ENCODE measurements around the gene TSHZ2.
"Not testable (repeated sequence)": the region's sequence is repeated elsewhere in the genome, so short reads cannot be mapped to it uniquely, and the experiment has no call there.

TSHZ2 gene

DNA sequence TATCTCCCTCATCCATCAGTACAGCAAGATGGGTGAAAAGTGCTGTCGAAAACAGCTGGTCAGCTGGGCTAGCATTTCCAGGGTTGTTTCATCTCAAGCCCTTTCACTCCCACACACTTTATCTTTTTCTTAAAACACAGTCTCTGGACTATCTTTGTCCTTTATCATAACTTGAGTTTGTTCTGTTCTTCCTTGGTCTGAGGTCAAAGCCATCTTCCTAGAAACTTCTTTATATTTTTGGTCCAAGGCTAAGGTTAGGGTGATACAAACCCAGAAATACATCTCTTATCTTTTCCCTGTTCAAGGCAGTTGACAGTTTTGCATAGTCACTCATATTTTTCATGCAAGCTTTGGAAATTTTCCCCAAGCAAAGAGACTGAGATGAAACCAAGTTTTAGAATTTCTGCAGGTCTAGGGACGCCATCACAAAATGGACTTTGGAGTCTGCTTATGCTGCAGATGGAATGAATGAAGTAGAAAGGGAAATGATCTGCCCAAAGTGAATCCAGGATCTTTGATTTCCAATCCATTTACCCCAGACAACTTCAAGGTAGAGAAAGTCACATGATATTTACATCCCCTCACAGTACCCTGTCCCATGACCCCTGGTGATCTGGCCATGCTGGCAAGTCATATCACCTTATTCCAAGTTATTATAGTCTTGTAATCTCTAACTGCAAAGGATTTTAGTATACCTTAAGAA, 324.4 kb downstream of the TSHZ2 start:
- DNase-seq: no peak

DNA sequence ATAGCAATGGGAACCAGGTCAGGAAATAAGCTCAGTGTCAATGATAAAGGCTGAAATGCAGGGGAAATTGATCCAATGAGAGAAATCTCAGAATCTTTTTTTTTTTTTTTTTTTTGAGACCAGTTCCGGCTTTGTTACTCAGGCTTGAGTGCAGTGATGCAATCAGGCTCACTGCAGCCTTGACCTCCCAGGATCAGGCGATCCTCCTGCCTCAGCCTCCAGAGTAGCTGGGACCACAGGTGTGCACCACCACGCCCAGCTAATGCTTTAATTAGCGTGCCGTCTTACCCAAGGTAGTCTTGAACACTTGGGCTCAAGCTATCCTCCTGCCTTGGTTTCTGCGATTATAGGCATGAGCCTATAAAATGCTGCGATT, 325.0 kb downstream of the TSHZ2 start:
- no peak for DNase-seq

DNA sequence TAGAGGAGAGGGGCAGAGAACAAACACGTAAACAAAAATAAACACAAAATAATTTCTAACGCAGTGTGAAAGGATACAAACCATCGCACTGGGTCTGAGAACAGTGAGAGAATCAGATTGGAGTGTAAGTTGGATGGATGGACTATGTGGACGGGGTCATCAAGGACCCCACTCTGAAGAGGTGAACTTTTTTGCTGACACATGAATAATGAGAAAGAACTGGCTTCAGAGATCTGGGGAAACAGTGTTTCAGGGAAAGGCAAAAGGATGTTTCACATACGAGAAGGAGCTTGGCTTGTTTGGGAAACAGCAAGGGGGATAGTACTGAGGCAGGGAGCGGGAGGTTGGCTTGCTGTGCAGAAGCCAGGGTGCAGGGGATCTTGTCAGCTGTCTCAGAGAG, 326.1 kb downstream of the TSHZ2 start:
- no peak for DNase-seq

DNA sequence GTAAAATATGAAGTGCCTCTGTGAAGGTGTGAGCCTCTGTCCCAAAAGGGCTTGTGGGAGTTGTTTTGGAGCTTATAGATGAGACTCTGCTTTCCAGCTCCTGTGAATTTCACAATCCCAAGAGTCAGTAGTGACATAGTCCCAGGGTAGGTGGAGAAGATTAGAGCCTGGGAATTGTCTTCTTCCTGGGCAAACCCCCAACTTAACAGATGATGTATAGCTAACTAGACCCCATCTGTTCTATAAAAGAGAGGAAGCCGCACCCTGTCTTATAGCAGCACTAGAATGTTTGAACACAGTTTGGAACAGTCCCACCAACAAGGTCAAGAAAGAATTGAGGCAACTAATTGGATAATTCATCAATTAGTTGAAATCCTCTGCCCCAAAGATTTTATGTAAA, 326.8 kb downstream of the TSHZ2 start:
- DNase-seq: no peak

DNA sequence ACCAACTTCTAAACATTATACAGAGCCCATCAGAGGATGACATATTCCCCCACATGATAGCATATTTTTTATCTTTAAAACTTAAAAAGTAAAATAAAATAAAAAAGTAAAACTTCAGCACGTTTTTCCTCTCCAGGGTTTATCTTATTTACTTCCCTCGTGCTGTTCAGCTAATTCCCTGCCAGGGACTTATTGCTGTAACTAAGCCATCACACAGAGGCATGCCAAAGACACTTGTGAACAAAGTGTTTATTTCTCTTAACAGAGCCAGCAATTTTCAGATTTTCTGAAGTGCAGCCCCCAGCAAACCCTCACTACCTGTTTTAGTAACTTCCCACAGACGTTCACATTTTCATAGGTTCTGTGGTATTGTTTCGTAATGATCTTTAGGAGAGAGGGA, 327.7 kb downstream of the TSHZ2 start:
- no peak for DNase-seq

DNA sequence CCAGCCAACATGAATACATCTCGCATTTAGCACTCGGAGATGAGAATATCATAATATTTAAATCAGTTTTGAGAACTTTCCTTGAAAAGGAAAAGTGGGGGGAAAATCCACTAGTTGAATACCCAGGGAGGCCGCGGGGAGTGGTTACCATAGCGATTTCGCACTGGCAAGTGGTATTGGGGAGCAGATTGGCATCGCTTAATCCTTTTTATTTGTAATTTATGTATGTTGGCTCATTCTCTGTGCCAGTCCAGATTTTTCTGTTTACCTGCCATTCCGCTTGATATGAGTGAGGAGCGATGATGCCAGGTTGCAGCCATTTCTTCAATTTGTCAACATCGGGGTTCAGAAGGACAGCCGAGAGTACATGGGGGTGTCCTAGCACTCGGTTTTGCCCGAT, 329.7 kb downstream of the TSHZ2 start:
- no peak for DNase-seq

DNA sequence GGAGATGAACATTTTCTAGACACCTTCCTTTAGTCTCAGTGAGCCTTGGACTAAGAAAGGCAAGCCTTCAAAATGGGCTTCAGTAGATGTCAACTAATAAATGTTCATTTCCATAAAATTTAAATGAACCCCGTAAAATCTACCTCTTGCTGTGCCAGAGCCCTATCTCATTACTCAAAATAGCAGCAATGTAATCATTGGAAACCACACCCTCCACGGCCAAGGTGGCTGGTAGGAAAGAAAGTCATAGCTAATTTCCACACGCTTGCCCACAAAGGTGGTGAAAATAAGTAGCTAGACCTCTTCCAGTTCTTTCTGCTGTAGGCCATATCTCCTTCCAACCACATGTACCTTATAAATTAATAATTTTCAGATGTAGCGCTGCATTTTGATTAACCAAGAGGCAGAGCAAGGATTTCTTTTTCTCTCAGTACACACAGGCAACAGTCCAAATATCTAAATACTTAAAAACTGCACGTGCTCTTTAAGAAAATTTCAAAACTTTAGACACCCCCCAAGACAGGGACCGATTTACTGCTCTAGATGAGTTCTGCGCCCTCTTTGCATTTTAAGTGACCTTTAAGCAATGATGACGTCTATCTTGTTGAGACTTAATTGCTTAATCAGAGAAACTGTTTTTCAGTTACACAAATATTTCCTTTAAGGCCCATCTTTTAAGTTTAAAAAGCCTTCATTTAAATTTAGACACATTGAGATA, 330.7 kb downstream of the TSHZ2 start:
- no peak for DNase-seq

DNA sequence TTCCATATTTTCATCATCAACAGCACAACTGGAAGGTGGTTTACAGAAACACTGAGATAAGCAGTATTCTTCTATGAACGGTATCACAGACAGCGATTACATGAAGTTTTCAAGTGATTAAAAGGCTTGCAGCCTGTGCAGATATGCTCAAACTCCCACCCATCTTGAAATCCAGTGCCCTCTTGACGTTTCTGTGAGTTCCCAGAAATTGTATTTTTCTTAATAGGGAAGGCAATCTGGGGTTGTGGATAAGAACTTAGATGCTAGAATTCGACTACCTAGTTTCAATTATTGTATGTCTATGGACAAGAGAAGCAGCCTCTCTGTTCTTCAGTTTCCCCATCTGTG, 331.2 kb downstream of the TSHZ2 start:
- DNase-seq: no peak

DNA sequence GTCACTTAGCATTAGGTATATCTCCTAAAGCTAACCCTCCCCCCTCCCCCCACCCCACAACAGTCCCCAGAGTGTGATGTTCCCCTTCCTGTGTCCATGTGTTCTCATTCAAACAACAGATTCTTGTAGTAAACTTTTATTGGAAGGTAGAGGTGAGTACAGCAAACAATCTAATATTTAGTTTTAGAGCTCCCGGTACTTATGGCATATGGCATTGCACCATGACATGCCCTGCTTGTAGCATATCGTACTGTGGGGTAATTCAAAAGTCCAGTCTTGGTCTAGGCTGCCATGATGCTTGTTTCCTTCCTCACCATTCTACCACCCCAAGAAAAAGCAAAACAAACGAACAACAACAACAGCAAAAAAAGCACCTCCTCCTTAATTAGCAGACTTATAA, 332.0 kb downstream of the TSHZ2 start:
- no peak for DNase-seq

DNA sequence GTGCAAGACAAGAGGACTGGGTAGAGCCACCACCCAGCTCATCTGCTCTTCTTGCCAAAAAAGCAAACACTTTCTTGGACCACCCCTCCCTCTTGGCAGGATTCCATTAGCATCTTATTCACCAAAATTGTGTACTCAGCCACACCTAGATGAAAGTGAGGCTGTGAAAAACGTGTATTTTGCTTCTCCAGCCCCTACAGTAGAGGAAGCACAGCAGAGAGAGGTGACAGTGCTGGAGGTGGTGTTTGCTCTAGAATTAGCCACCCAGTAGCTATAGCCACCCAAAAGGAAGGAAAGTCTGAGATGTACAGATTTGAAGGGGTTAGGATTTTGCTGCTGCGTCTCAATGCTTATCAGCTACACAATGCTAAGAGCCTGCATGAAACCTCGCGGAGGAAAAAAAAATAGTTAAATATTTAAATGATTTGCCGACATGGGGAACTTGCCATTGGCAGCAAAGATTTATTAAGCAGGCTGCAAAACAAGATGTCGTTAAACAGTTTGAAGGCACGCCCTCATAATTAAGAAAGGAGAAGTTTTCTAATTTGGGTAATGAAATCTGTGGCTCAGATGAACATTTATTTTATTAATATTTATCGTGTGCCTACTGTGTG, 334.1 kb downstream of the TSHZ2 start:
- DNase-seq: no peak

DNA sequence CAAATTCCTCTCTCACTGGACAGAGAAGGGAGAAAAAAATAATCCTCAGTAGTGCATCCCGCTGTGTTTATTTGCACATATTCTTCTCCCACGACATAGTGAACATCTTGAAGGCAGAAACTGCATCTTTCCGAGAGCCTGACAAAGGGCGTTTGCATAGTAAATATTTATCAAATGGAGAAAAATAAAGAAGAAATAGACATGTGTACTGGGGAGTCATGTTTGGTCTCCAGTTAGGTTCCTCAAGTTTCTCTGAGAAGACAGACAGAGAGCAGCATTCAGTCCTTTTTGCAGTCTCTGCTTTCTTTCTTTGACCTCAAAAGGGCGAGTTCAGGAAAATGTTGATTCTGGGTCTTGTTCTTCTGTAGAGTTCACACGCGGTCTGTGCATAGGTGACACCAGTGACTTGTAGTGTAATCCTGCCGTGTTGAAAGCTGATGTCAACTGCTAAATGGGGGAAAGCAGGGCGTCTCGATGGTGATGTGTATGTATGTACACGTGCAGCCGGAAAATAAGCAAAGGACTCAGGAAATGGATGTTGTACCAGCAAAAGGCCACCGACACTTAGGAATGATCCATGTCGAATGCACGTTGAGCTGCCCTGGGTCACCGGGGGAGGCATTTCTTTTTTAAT, 335.9 kb downstream of the TSHZ2 start:
- DNase-seq: no peak

DNA sequence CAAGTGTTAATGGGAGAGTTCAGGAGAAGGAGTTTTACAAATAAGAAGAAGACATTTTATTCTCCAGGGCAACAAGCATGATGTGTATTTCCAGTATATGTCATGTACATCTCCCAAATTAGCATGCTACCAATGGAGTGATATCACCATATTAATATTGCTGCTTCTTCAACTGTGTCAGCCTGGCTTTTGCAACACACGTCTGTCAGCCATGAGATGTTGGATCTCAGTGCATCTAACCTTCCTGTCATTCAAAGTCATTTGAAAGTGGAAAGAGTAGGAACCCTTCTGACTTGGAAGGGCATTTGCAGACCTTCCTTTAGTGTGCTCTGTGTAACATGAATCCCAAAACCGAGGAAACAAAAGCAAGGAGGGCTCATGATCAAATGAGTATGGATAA, 337.4 kb downstream of the TSHZ2 start:
- DNase-seq: no peak

DNA sequence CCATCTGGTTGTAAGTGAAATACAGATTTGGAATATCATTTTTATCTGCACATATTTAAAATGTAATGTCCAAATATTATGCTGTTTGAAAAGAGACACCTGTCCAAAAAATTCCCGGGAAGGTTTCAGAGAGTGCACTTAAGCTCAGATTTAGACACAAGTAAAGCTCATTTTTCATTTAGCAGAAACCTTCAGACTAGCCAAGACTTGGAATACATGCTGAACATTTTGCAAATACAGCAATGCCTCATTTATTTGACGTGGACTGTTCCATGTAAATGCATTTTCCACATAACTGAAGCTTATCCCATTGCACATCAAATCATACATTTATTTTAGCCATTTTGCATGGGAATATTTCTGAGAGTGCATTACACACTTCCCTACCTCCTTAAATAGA, 340.8 kb downstream of the TSHZ2 start:
- no peak for DNase-seq

DNA sequence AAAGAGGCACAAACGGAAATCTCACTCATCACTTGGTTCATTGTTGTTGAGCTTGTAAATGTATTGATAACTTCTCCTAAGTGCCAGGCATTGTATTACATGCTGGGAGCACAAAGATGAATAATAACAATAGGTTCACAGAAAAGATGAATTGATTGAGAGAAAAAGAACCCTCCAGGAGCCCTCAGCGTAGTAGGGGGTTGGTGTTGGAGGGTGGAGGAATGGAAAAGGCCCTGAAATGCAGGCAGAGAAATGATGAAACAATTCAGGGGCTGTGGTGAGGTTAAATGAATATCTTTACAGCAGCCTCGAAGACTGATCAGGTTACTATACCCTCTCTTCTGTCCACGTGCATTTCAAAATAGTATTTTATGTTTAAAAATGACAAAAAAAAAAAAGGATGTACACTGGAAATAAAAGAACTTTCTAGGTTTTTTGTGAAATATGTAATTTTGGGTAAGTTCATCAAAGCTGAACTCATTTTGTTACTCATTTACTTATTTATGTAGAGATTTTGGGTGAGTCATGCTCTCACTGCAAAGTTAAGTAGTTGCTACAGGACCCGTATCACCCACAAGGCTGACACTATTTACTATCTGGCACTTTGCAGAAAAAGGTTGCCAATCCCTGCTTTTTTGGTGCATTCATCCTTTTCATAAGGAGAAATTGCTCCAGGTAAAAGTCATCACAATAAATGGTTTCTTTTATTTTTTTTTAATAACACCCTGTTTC, 344.2 kb downstream of the TSHZ2 start:
- DNase-seq: no peak

DNA sequence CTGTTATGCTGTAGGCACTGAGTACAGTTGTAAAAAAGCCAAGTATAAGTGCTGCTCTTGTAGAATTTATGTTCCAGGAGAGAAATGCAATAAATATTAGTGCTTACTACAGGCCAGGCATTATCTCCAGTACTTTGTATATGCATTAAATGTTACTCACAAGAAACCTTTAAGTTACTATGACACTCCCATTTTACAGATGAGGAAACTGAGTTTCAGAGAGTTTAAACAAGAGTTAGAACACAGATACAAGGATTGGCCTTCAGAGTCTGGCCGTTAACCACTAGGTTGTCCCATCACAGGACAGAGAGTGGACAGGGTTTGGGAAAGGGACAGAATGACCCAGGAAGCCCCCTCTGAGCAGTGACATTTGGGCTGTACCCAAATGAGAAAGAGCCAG, 347.0 kb downstream of the TSHZ2 start:
- DNase-seq: no peak

DNA sequence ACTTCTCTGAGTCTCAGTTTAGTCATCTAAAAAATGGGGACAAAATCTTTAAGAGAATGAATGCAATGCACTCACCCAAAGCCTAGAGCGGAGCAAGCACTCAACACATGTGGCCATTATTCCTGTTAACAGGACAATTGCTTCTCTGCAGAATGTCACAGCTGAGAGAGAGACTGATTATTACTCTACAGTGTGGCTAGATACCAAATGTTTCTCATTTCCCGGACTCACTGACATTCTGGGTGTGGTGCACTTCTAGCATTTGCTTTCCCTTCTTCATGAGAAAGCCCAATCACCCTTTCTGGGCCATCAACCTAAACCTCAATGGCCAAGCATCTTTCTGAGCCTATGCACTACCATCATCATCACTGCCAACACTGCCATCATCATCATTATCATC, 347.6 kb downstream of the TSHZ2 start:
- no peak for DNase-seq

DNA sequence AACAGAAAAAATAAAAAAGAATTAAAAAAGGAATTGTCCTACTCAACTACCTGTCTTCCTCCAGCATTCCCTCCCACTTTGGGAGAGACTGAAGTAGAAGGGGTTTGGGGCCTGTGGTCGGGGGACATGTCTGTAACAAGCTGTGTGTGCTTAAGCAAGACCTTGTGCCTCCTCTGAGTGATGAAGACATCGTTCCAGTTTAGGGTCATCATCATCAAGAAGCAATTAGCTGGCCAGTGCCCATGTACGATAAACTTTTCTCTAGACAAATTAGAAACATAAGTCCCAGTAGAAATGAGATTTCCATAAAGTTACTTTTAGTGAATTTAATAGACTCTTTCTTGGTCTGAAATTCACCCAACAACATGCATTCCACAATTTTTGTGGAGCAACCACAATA, 348.5 kb downstream of the TSHZ2 start:
- DNase-seq: no peak

DNA sequence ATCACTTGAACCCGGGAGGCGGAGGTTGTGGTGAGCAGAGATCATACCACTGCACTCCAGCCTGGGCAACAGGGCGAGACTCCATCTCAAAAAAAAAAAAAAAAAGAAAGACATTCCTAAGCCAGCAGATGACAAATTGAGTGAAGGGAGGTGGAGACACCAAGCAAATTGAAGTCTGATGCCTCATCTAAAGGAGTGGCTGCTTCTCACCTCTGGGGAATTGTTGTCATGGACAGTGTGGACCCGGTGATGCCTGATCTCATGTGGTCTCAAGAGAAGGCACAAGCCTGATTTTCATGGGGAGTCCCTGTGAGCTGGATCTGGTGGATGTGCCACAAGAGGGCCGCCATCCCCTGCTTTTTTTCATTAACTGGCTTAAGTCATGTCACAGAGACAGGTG, 349.4 kb downstream of the TSHZ2 start:
- DNase-seq: no peak

DNA sequence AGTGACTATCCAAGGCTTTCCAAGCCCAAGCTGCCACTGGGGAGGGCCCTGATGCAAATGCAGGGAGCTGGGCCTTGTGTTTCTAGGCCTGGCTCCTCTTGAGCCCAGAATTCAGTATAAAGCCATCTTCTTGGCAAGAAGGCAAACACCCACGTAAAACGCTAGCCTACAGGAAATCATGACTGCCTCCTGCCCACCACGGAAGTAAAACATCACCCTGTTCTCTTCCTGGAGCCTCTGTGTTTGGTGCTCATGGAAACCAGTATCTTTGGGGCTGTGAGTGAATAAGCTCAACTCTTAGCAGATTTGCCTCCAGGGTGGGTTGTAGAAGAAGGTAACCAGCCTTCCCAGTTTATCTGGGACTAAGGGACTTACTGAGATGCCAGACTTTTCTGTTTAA, 350.5 kb downstream of the TSHZ2 start:
- DNase-seq: no peak

DNA sequence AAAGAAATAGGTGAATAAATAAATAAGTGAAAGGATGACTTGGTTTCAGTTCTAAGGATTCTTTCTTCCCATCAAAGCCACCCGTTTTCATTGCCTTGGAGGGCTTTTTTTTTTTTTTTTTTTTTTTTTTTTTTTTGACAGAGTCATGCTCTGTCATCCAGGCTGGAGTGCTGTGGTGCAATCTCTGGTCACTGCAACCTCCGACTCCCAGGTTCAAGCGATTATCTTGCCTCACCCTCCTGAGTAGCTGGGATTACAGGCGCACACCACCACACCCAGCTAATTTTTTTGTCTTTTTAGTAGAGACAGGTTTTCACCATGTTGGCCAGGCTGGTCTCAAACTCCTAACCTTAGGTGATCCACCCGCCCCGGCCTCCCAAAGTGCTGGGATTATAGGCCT, 351.3 kb downstream of the TSHZ2 start:
- not testable (repeated sequence) for DNase-seq

DNA sequence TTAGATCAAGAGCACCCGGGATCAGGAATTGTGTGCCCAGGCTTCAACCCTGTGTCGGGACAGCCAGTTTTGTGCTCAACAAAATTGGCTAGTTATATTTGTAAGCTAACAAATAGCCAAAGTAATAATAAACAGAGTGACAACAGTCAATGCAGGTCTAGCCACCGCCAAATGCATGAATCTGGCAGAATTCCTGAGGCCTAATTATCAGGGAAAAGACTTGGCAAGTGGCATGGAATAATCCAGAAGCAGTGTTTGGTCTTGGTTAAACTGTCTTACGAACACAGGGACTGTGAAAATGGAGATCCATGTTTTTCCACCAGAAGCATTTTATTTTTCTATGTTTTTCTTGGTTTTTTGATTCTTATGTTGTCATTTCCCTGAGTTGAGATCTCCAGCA, 352.7 kb downstream of the TSHZ2 start:
- DNase-seq: no peak

DNA sequence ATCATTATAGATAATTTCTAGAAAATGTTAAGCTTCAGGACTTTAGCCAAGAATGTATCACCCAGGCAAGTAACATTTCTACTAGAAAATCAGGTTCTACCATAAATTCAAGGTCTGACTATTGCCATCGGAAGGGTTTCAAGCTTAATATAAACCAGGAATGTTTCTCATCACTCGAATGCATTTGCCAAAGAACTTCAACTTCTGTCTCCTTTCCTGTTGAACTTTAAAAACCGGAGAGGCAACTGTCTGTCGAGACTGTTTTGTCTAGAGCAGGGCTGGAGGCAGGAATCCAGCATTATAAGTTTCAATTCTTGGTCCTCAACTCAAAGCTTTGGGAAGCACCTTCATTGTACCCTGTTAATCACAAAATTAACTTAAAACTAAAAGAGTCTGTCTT, 356.8 kb downstream of the TSHZ2 start:
- no peak for DNase-seq

DNA sequence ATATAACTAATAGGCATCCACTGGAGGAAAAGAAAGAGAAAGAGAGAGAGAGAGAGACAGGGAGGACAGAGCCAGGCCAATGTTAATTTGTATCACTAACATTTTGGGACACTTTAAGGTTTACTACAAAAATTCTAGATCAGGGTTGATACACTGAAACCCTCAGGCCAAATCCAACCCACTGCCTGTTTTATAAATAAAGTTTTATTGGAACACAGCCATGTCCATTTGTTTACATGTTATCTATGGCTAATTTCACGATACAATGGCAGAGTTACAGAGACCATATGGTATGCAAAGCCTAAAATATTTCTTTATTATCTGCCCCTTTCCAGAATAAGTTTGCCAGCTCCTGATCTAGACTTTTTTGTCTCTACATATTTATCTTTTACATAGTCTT, 357.6 kb downstream of the TSHZ2 start:
- DNase-seq: no peak

Data from GDM1 (cell line).